ENCODE measurements around the gene KCNMA1.

Gene KCNMA1

DNA sequence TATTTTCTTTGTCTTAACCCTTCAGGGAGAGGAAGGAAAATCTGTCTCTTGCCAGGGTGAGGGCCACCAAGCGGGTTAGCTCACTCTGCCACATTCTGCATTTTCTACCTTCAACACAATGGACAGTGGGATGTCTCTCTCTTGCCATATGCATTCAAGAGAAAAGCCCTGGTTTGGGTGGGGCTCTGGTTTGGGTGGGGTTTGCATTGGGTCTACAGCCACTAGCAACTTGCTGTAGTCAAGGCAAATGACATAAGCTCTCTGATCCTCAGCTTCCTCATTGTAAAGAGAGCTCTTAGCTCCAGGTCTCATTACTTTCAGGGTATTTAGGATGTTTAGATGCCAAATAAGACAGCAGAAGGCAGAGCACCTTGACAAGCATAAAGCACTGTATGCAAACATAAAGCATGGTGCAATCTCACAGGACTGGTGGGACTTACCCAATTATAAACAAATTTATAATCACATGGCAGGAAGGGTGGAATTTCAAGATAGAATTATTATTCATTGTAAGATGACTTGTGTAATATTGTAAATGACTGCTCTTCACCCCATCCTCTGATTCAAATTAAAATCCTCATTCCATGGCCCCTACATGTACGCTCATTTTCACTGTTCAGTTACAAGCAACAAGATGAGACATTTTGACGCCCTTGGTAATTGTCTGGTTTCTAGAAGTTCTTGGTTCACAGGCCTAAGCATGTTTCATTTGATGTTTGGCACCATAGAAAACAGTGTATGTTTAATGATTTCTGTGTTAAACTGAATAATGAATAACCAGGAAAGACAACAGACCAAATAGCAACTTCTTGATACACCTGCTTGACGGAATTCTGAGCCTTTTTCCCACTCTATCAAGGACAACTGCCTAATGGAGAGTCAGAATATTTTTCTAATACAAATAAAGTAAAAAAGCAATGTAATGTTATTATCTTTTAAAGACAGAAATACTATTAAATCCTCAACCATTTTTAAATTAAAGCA lies 258.9 kb downstream of the KCNMA1 start:
- no peak for DNase-seq (ENCODE audit: low read depth, low spot score)
- no peak overlapping the region for H3K4me3 ChIP-seq (ENCODE audit: low read depth, low read length)
- TF ChIP-seq, protein P1, sequence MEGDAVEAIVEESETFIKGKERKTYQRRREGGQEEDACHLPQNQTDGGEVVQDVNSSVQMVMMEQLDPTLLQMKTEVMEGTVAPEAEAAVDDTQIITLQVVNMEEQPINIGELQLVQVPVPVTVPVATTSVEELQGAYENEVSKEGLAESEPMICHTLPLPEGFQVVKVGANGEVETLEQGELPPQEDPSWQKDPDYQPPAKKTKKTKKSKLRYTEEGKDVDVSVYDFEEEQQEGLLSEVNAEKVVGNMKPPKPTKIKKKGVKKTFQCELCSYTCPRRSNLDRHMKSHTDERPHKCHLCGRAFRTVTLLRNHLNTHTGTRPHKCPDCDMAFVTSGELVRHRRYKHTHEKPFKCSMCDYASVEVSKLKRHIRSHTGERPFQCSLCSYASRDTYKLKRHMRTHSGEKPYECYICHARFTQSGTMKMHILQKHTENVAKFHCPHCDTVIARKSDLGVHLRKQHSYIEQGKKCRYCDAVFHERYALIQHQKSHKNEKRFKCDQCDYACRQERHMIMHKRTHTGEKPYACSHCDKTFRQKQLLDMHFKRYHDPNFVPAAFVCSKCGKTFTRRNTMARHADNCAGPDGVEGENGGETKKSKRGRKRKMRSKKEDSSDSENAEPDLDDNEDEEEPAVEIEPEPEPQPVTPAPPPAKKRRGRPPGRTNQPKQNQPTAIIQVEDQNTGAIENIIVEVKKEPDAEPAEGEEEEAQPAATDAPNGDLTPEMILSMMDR (IDR thresholded peaks at IDR 0.05; ENCODE audit: low read depth, low read length), result no peak
- in situ Hi-C loops (cut with HindIII; ENCODE audit: low sequenced_read_pairs), result no loop called here

DNA sequence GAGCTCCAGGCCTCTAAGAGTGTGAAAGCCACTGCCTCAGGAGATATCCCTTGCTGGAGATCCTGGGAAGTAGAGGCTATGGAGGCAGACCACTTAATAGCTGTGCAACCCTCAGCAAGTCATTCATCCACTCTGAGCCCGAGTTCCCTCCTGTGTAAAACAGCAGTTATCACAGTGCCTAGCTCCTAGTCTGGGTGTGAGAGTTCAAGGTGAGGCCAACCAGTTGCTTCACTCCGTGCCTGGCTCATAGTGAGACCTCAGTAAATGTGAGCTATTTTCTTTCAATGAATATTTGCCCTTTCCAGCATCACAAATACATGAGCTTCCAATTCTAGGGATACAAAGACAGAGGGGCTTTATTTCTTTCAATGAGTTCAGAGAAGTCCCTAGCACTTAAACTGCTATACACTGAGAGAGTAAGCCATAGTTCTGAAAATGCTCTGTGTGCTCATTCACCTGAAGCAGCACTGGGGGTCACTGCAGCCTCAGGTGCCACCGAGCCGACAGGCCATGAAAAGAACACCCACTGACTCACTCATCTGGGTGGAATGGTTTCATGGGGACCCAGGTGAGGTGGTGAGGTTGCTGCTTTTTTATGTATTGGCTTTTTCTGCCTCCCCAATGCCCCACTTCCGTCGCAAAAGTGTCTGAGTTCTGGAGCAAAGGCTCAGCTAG lies 259.8 kb downstream of the KCNMA1 start:
- in situ Hi-C loops (cut with HindIII; ENCODE audit: low sequenced_read_pairs), result no loop called here
- TF ChIP-seq, protein P1 (IDR thresholded peaks at IDR 0.05; ENCODE audit: low read depth, low read length), result no peak
- no peak overlapping the region for H3K4me3 ChIP-seq (ENCODE audit: low read depth, low read length)
- DNase-seq (ENCODE audit: low read depth, low spot score), result no peak

DNA sequence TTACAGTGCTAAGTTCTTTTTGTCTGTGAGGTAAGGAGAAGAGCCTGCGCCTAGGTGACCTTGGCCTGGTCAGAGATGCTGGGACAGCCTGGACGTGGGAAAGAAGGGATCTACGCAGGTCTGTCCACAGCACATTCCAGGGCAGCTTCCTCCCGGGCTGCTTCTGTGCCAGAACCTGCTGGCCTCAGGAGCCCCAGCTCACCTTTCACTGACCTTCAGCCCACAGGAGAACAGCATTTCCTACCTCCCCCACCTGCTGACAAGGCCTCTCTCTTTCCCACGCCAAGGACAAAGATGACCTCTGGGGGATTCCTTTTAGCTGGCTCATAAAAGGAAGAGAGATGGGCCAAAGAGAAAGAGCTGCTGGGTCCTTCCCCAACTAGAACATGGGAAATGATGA lies 260.6 kb downstream of the KCNMA1 start:
- TF ChIP-seq, protein P1 (IDR thresholded peaks at IDR 0.05; ENCODE audit: low read depth, low read length), result no peak
- in situ Hi-C loops (cut with HindIII; ENCODE audit: low sequenced_read_pairs), result no loop called here
- H3K4me3 ChIP-seq (ENCODE audit: low read depth, low read length), result no peak overlapping the region
- DNase-seq (ENCODE audit: low read depth, low spot score), result no peak

DNA sequence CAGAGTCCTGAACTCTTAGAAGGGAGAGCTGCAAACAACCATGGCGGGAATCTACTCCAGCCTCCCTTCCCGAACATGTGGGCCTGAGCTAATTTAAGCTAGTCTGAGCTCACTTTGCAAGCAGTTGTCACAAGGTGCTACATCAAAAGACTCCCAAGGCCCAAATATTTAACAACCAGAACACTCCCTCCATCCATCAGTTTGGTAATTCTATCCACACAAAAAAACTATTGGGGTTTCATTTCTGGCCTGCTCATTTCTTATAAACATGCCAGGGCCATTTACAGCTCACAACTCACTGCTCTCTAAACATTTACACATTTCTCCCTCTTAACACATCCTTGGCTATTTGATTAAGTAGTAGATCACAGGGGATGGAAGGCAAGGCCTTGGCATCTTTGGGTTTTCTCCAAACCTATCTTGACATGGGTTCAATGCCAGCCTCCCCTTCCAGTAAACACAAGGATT lies 263.4 kb downstream of the KCNMA1 start:
- TF ChIP-seq, protein P1 (IDR thresholded peaks at IDR 0.05; ENCODE audit: low read depth, low read length), result no peak
- in situ Hi-C loops (cut with HindIII; ENCODE audit: low sequenced_read_pairs), result no loop called here

DNA sequence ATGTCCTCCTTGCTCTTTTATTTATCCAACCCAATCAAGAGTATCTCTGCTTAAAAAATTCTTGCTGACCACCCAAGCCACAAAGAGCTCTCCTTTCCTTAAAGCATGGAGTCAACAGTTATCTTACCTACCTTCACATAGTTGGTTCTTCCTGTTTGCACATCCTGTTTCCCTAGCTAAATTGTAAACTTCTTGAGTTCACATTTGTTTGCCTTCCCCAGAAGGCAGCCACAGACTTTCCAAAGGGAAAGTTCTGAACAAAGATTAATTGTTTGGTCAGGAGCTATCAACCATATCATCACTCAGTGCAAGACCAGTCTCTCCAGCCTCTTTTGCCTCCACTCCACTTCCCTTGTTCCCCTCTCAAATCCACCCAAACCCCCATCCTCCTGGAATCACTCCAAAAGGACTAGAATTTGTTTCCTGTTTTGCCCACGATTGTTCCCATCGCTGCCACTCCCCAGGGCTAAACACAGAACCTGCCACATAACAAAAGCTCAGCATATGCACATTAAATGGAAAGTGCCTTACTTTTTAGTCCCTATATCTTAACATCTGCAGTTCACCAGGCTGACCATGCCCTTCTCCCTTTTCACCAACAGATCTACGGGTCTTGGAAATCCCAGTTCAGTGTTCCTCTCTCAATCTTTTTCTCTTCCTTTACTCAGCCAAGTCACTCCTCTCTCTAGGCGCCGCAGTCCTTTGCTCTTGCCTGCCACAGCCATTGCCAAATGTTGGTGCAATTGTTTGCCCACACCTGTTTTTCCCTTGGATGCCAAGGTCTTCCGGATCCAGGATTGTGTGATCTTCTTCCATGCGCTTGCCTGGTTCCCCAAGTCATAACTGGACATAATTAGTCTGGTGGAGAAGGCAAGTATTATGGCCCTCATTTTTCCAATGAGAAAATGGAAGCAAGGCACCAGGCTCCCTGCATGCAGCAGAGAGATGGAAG lies 265.5 kb downstream of the KCNMA1 start:
- DNase-seq (ENCODE audit: low read depth, low spot score), result no peak
- in situ Hi-C loops (cut with HindIII; ENCODE audit: low sequenced_read_pairs), result no loop called here
- H3K4me3 ChIP-seq (ENCODE audit: low read depth, low read length), result no peak overlapping the region
- TF ChIP-seq, protein P1 (IDR thresholded peaks at IDR 0.05; ENCODE audit: low read depth, low read length), result no peak

More for the DNA sequence above, 263.4 kb downstream of the KCNMA1 start:
- H3K4me3 ChIP-seq (ENCODE audit: low read depth, low read length), result no peak overlapping the region
- no peak for DNase-seq (ENCODE audit: low read depth, low spot score)

DNA sequence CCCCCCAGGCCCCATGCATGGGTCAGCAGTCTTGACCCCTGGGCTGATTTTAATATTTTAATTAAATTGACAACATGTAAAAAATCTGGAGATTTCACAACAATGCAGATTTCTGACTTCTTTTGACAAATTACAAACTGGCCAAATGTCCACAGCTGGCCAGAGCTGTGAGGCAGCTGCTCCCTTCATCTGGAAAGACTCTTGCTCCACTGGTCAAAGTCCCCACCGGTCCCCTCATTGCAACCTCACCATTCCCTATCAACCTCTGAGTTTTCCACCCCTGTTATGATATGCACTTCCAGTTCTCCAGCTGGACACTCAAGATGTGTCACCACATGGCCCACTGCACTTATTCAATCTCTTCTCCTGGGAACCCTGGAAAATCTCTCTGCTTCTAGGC lies 266.2 kb downstream of the KCNMA1 start:
- in situ Hi-C loops (cut with HindIII; ENCODE audit: low sequenced_read_pairs), result no loop called here
- no peak for DNase-seq (ENCODE audit: low read depth, low spot score)
- TF ChIP-seq, protein P1 (IDR thresholded peaks at IDR 0.05; ENCODE audit: low read depth, low read length), result no peak
- H3K4me3 ChIP-seq (ENCODE audit: low read depth, low read length), result no peak overlapping the region
